GM18868 (cell line): ENCODE measurements around the gene MSMP.

Source experiments
- ATAC-seq: cut with Tn5 transposase; IDR thresholded peaks from one replicate; pipeline ENCODE4 v1.9.1; 2021; ENCODE audit warnings: mild to moderate bottlenecking, moderate library complexity; ENCODE audit not compliant: unreplicated experiment

Gene MSMP

GRCh38 chr9:35725362-35725761, 28.7 kb downstream of the MSMP start:
- no peak for ATAC-seq

DNA sequence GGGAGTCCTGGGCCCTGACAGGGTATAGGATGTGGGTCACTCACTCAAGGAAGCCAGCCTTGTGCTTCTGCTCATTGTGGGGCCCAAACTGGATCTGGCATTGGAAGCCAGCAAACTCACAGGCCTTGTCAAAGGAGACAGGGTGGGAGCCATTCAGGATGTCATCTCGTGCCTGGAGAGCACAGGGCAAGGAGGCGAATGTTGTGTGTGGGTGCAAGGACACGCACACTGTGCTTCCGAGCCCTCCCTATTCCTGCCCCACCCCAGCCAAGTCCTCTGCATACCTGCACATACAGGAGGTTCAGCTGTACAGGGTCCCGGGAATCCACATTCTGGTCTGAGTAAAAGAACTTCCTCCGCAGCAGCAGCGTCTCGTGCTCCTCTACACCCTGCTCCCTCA, 30.2 kb downstream of the MSMP start:
- no peak for ATAC-seq

DNA sequence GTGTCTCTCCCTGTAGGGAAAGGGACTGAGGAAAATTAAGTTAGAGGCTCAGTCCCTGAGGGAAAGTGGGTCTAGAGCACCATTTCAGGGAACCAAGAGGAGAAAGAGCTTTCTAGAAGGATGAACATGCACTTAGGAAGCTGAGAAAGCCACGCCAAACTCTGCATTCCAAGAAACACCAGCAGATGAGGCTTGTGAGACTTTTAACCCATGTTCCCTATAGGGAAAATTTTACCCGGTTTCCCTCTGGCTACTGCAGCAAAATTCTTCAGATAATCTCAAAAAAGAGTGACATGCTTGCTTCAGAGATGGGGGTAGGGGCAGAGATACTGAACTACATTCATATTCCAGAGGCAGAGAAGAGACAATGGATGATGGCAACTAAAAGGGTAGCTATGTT, 30.6 kb downstream of the MSMP start:
- ATAC-seq: no peak

GRCh38 chr9:35719546-35719945, 34.5 kb downstream of the MSMP start:
- ATAC-seq: no peak

DNA sequence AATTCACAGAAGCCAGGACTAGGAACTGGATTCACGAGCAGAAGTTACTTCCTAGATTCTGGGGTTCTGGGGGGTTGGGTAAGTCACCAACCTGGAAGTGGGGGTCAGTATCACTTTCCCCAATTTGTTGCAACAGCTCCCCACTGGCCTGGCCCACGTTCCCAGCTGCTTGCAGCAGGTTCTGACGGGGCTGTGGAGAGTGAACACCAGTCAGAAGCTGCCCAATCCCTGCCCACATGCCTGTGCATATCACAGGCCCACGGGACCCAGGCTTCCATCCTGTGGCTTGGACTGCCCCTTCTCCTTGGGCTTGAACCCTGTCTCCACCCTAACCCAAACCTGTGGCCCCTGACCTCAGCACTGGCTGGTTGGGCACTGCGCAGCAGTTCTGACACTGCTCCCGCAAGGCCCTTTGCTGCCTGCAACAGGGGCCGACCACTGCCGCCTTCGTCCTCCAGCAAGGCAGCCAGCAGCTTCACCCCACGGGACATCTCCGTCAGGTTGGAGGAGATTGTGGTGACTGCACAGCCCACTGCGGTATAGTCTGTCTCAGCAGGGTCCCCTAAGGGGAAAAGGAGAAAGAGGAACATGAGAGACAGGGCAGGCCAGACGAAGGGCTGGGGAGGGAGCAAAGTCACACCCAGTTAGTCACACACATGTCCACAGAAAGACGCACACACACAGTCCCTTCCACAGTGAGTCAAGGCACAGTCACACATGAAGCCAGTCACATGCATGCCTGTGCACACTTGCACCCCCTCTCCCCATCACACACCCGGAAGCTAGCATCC, 35.2 kb downstream of the MSMP start:
- no peak for ATAC-seq

- ATAC-seq: no peak
Measured at GRCh38 chr9:35717132-35717870, 36.8 kb downstream of the MSMP start.

GRCh38 chr9:35716230-35716629, 37.8 kb downstream of the MSMP start:
- no peak for ATAC-seq

GRCh38 chr9:35714579-35715252, 39.4 kb downstream of the MSMP start:
- no peak for ATAC-seq

DNA sequence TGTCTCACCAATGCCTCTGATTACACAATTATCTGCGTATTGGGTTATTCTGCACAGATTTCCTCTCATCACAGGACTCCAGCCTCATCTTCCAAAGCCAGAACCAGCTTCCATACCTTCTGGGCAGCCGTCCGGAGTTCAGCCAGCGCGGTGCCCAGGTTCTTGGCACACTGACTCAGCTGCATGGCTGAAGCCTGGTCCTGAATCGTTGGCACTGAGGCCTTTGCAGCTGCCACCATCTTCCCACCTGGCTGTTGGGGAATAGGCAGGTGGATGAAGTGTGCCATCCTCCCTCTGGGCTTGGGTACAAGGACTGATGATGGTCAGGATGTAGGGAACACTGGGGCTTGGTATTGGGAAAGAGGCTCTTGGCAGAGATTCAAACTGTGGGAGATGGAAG, 40.0 kb downstream of the MSMP start:
- ATAC-seq: no peak

GRCh38 chr9:35713578-35713977, 40.5 kb downstream of the MSMP start:
- ATAC-seq: no peak

DNA sequence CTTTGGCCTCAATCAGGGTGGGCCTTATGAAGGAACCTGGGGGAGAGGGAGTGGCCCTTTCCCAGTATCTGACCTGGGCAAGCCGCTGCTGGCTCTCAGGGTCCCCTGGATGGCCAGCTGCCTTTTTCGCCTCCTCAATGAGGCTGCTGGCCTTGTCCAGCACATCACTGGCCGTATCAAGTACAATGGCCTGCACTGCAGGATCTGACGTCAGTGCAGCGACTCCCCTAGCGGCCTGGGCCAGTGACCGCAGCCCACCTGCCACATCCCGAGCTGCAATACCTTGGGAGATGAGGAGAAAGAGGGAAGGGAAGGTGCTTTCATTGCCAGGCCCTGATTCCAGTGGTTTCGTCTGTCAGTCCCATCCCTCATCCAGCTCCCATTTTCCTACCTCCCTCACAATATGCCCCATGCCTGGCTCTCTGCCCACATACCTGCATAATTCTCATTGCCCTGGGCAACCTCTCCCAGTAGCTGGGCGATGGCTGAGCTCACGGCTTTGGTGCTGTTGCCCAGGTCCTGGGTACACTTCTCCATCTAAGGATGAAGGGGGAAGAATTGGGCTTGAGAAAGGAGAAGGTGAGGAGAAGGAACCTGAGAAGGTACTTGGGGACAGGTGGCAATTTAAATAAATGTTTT, 41.2 kb downstream of the MSMP start:
- ATAC-seq: no peak

DNA sequence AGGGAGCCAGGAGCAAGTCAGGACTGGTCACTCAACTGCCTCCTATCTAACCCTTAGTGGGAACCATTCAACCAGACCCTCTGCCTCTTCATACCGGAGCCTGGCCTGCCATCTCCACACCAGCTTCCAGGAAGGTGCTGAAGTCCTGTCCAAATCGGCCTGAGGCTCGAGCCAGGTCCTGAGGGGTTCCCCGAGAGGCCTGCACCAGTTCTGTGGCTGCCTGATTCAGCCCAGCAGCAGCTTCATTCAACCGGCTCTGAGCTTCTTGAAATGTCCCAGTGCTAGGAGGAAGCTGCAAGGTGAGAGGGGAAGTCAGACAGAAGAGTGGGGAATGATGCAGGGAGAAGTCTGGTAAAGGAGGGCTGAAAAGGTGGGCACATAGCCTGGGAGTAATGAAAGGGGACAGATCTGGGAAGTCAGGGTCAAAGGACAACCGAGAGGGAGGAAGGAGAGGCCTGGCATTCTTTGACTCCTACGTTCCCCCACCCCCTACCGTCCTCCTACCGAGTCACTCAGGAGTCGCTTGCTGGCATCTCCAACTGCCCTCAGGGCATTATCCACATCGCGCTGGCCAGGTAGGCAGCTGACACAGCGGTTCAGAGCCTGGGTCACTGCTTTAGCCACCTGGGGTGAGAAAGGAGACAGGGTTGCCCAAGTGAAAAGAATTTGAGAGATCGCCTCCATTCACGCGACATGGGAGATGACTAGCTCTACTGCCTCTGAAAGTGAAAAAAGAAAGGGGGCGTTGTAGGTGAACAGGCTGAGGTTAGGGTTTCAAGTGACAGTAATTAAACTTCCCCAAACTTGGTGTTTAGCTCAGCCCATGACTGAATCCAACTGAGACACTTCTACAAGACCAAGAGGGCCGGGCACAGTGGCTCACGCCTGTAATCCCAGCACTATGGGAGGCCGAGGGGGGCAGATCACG, 42.3 kb downstream of the MSMP start:
- ATAC-seq: no peak

DNA sequence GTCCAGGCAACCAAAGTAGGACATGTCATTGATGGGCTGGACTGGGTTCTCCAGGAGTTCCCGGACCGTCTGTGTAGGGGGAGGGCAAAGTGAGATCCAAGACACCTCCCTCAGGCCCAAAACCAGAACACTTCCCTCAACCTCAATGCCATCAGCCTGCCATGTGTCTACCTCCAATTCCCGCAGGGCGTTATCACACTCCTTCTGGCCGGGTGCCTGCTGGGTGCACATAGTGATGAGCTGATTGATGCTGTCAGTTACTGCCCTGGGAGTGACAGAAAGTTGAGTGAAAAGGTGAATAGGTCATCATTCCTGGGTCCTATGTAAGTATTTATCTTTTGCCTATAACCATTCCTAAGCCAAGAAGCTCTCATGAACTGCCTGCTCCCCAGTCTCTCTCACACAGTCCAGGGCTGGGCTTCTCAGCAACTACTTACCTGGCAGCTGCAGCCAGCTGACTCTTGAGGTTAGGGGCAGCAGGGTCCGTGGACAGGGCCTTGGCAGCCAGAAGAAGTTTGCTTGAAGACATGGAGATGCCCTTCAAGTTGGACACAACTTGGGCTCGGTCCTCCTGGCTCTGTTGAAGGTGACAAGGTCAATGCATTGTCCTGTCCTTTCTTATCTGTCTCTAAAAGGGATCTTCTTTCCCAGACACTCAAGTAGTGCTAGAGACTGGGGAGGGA, 43.1 kb downstream of the MSMP start:
- no peak for ATAC-seq

- ATAC-seq: no peak
Measured at GRCh38 chr9:35708146-35708545, 45.9 kb downstream of the MSMP start.

GRCh38 chr9:35706951-35707350, 47.1 kb downstream of the MSMP start:
- ATAC-seq: no peak

- no peak for ATAC-seq
Measured at GRCh38 chr9:35705836-35706430, 48.1 kb downstream of the MSMP start.

DNA sequence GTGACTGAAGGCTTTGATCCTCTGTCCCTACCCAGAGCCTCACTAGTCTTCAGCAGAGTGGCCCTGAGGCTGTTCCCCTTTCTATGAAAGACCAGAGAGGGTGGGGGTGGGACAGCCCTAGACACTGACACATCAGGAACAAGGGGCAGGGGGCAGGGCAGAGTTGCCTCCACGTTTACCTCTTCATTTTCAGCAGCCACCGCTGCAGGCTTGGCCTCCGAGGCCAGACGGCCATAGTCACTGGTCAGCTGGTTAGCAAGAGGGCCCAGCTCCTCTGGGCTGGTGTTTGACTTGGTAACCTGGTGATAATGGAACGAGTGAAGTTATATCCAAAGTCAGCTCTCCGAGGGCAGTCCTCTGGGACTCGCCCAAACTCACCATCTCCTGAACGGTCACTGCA, 48.7 kb downstream of the MSMP start:
- no peak for ATAC-seq

GRCh38 chr9:35703906-35704672, 50.0 kb downstream of the MSMP start:
- no peak for ATAC-seq
